IPS-18c (cell line): ENCODE data around the gene CLEC16A.

Experiments used
- H3K4me3 ChIP-seq: 2 replicates; pipeline ENCODE4 v1.7.0; 2013; ENCODE audit warnings: low read depth, mild to moderate bottlenecking, low read length, moderate library complexity; ENCODE audit not compliant: insufficient read depth
- H3K9me3 ChIP-seq: one replicate; pipeline ENCODE4 v1.6.1; 2013; ENCODE audit warnings: mild to moderate bottlenecking, low read length, moderate library complexity; ENCODE audit not compliant: control insufficient read depth, insufficient read depth

Gene CLEC16A

GRCh38 chr16:11112723-11113348 is 168.5 kb downstream of the CLEC16A start:
- Histone ChIP-seq H3K4me3 (no peak overlapping the region), H3K9me3 (peaks cover 2% of the 10 kb centered on the region)

- H3K4me3 ChIP-seq: no peak overlapping the region
Observed at GRCh38 chr16:11114366-11115164, 170.2 kb downstream of the CLEC16A start.

GRCh38 chr16:11117576-11118211 is 173.3 kb downstream of the CLEC16A start:
- no peaks in the 10 kb centered on the region for H3K9me3 ChIP-seq
- no peak overlapping the region for H3K4me3 ChIP-seq

More at GRCh38 chr16:11114366-11115164, 170.2 kb downstream of the CLEC16A start:
- H3K9me3 ChIP-seq: peaks cover 2% of the 10 kb centered on the region

- Histone ChIP-seq H3K9me3 (no peaks in the 10 kb centered on the region), H3K4me3 (no peak overlapping the region)
Observed at GRCh38 chr16:11118479-11118878, 174.1 kb downstream of the CLEC16A start.

GRCh38 chr16:11121083-11121608 is 176.8 kb downstream of the CLEC16A start:
- Histone ChIP-seq H3K4me3 (no peak overlapping the region), H3K9me3 (no peaks in the 10 kb centered on the region)

- H3K4me3 ChIP-seq: no peak overlapping the region
- H3K9me3 ChIP-seq: no peaks in the 10 kb centered on the region
Observed at GRCh38 chr16:11121914-11122692, 177.7 kb downstream of the CLEC16A start.

- no peaks in the 10 kb centered on the region for H3K9me3 ChIP-seq
- no peak overlapping the region for H3K4me3 ChIP-seq
Observed at GRCh38 chr16:11123666-11124065, 179.3 kb downstream of the CLEC16A start.

GRCh38 chr16:11125936-11126335 is 181.6 kb downstream of the CLEC16A start:
- Histone ChIP-seq H3K9me3 (no peaks in the 10 kb centered on the region), H3K4me3 (no peak overlapping the region)

GRCh38 chr16:11126399-11127054 is 182.2 kb downstream of the CLEC16A start:
- Histone ChIP-seq H3K9me3 (no peaks in the 10 kb centered on the region), H3K4me3 (no peak overlapping the region)

- Histone ChIP-seq H3K4me3 (no peak overlapping the region), H3K9me3 (no peaks in the 10 kb centered on the region)
Observed at GRCh38 chr16:11127610-11128195, 183.3 kb downstream of the CLEC16A start.

- no peaks in the 10 kb centered on the region for H3K9me3 ChIP-seq
Observed at GRCh38 chr16:11128211-11129141, 184.1 kb downstream of the CLEC16A start.

GRCh38 chr16:11129378-11129781 is 185.0 kb downstream of the CLEC16A start:
- Histone ChIP-seq H3K9me3 (no peaks in the 10 kb centered on the region), H3K4me3 (no peak overlapping the region)

More at GRCh38 chr16:11128211-11129141, 184.1 kb downstream of the CLEC16A start:
- no peak overlapping the region for H3K4me3 ChIP-seq

GRCh38 chr16:11130978-11131665 is 186.8 kb downstream of the CLEC16A start:
- H3K9me3 ChIP-seq: no peaks in the 10 kb centered on the region
- no peak overlapping the region for H3K4me3 ChIP-seq

- Histone ChIP-seq H3K9me3 (no peaks in the 10 kb centered on the region), H3K4me3 (no peak overlapping the region)
Observed at GRCh38 chr16:11131706-11132105, 187.3 kb downstream of the CLEC16A start.

- Histone ChIP-seq H3K9me3 (no peaks in the 10 kb centered on the region), H3K4me3 (no peak overlapping the region)
Observed at GRCh38 chr16:11133344-11133943, 189.1 kb downstream of the CLEC16A start.
